Calu3 (cell line): ENCODE measurements around the gene TGFB3. TPM values are rescaled to one million over a fixed set of nuclear protein-coding genes. Genes with fewer than 3 reads are reported as not detected.

Experiments used
- BruUV-seq: library from RNA; stranded (reverse); fragments of 400-500 nt; replicated peaks from 2 replicates; lab custom pipeline; 2021; lab: Mats Ljungman, UMichigan
- CTCF ChIA-PET: fragments of 300-600 bp; sonication (Branson Sonifier 250); formaldehyde crosslinking; loops from one replicate; lab custom pipeline; 2022; ENCODE audit warnings: antibody characterized with exemption; lab: Charles Lee
- DNase-seq: peaks from one replicate; pipeline ENCODE4 v3.0.0; 2022
- H3K27ac Mint-ChIP-seq: one replicate; pipeline ENCODE4 v1.8.0; 2022; ENCODE audit warnings: mixed read lengths; ENCODE audit not compliant: unreplicated experiment
- H3K27me3 Mint-ChIP-seq: one replicate; pipeline ENCODE4 v1.8.0; 2022; ENCODE audit warnings: mixed read lengths; ENCODE audit not compliant: unreplicated experiment
- H3K36me3 Mint-ChIP-seq: one replicate; pipeline ENCODE4 v1.8.0; 2022; ENCODE audit warnings: mild to moderate bottlenecking, moderate library complexity, mixed read lengths; ENCODE audit not compliant: insufficient read depth, unreplicated experiment
- H3K4me1 Mint-ChIP-seq: one replicate; pipeline ENCODE4 v1.8.0; 2022; ENCODE audit warnings: mild to moderate bottlenecking, low read depth, mixed read lengths; ENCODE audit not compliant: unreplicated experiment
- H3K4me3 Mint-ChIP-seq: one replicate; pipeline ENCODE4 v1.8.0; 2022; ENCODE audit warnings: mild to moderate bottlenecking, low read depth, moderate library complexity, mixed read lengths; ENCODE audit not compliant: unreplicated experiment
- H3K9me3 Mint-ChIP-seq: one replicate; pipeline ENCODE4 v1.8.0; 2022; ENCODE audit warnings: low read depth, mixed read lengths; ENCODE audit not compliant: unreplicated experiment
- CTCF ChIP-seq: fragments of 200-600 bp; IDR thresholded peaks from one replicate; pipeline ENCODE4 v1.8.0; 2022; ENCODE audit warnings: antibody characterized with exemption; ENCODE audit not compliant: unreplicated experiment
- intact Hi-C: fragments of 100-400 bp; cut with micrococcal nuclease; formaldehyde crosslinking; loops from one replicate; pipeline ENCODE4 v1.10.0; 2022; ENCODE audit not compliant: unreplicated experiment
- total RNA-seq: library from RNA; stranded (reverse); gene quantifications from 2 replicates; pipeline ENCODE4 v1.2.3, GENCODE V29; 2022

The TGFB3 gene
- total RNA-seq, 1 experiment from 2014 or later = 2.2 TPM

GRCh38 chr14:75969891-75970290, 11.9 kb downstream of the TGFB3 start:
- DNase-seq = no peak
- Mint-ChIP-seq H3K4me3 (no peak overlapping the region), H3K9me3 (no peaks in the 10 kb centered on the region), H3K27me3 (no peaks in the 10 kb centered on the region), H3K36me3 (no peaks in the 10 kb centered on the region), H3K4me1 (no peaks in the 10 kb centered on the region), H3K27ac (no peak overlapping the region)
- CTCF ChIA-PET = no interaction called here
- no peak for TF ChIP-seq CTCF
- intact Hi-C loops = no loop called here
- no TSS peak for BruUV-seq

GRCh38 chr14:75969126-75969525, 12.7 kb downstream of the TGFB3 start:
- no peak for DNase-seq
- intact Hi-C loops = no loop called here
- Mint-ChIP-seq H3K36me3 (no peaks in the 10 kb centered on the region), H3K27ac (no peak overlapping the region), H3K27me3 (no peaks in the 10 kb centered on the region), H3K4me3 (no peak overlapping the region), H3K9me3 (no peaks in the 10 kb centered on the region), H3K4me1 (no peaks in the 10 kb centered on the region)
- CTCF ChIA-PET = no interaction called here
- no TSS peak for BruUV-seq
- no peak for TF ChIP-seq CTCF

GRCh38 chr14:75968456-75968855, 13.3 kb downstream of the TGFB3 start:
- CTCF ChIA-PET = no interaction called here

GRCh38 chr14:75967866-75968265, 13.9 kb downstream of the TGFB3 start:
- CTCF ChIA-PET = no interaction called here
- Mint-ChIP-seq H3K27me3 (no peaks in the 10 kb centered on the region), H3K36me3 (no peaks in the 10 kb centered on the region), H3K4me3 (no peak overlapping the region), H3K9me3 (no peaks in the 10 kb centered on the region), H3K4me1 (no peaks in the 10 kb centered on the region), H3K27ac (no peak overlapping the region)
- no peak for TF ChIP-seq CTCF
- intact Hi-C loops = no loop called here
- BruUV-seq = no TSS peak
- DNase-seq = no peak

More at GRCh38 chr14:75968456-75968855, 13.3 kb downstream of the TGFB3 start:
- no peaks in the 10 kb centered on the region for H3K4me1 Mint-ChIP-seq
- no peak overlapping the region for H3K4me3 Mint-ChIP-seq
- H3K9me3 Mint-ChIP-seq = no peaks in the 10 kb centered on the region
- intact Hi-C loops = no loop called here
- no peaks in the 10 kb centered on the region for H3K36me3 Mint-ChIP-seq
- no peak for TF ChIP-seq CTCF
- no peaks in the 10 kb centered on the region for H3K27me3 Mint-ChIP-seq
- no peak for DNase-seq
- BruUV-seq = no TSS peak
- H3K27ac Mint-ChIP-seq = no peak overlapping the region
